Gastrocnemius medialis (tissue), 4 donors: ENCODE data around the gene KIF3C.

Source experiments
- POLR2A ChIP-seq, 2 donors: fragments of 450-650 bp; IDR thresholded peaks; one replicate each; pipeline ENCODE4 v1.6.1; 2017; ENCODE audit warnings: antibody characterized with exemption in 2 of 2, mild to moderate bottlenecking in 2 of 2, moderate library complexity in 2 of 2
- TF ChIP-seq, protein P1 (sequence below), 5 experiments: fragments of 450-650 bp in 3 of 5; fragments of 200-600 bp in 2 of 5; sonication (generic) in 2 of 5; IDR thresholded peaks in 4 of 5; conservative IDR thresholded peaks in 1 of 5; 1 replicate in 4 of 5; 2 replicates in 1 of 5; pipeline ENCODE4 v1.5.1; 2016 to 2019; ENCODE audit warnings: antibody characterized with exemption in 5 of 5, mild to moderate bottlenecking in 3 of 5, moderate library complexity in 3 of 5

- no peak for TF ChIP-seq POLR2A (IDR thresholded peaks at IDR 0.05)
- TF ChIP-seq, protein P1, sequence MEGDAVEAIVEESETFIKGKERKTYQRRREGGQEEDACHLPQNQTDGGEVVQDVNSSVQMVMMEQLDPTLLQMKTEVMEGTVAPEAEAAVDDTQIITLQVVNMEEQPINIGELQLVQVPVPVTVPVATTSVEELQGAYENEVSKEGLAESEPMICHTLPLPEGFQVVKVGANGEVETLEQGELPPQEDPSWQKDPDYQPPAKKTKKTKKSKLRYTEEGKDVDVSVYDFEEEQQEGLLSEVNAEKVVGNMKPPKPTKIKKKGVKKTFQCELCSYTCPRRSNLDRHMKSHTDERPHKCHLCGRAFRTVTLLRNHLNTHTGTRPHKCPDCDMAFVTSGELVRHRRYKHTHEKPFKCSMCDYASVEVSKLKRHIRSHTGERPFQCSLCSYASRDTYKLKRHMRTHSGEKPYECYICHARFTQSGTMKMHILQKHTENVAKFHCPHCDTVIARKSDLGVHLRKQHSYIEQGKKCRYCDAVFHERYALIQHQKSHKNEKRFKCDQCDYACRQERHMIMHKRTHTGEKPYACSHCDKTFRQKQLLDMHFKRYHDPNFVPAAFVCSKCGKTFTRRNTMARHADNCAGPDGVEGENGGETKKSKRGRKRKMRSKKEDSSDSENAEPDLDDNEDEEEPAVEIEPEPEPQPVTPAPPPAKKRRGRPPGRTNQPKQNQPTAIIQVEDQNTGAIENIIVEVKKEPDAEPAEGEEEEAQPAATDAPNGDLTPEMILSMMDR (IDR thresholded peaks at IDR 0.05 in 4 of 5, conservative IDR thresholded peaks at IDR 0.05 in 1 of 5): no peak
Measured at GRCh38 chr2:25922501-25922900, 59.8 kb downstream of the KIF3C start.
